K562 (cell line): Measurements from ENCODE around the gene PID1. TPM values are rescaled to one million over a fixed set of nuclear protein-coding genes. Genes with fewer than 3 reads are reported as not detected.

Experiments
- ATAC-seq: fragments of 200-7000 bp; cut with Tn5 transposase; 3 replicates; pipeline ENCODE4 v1.9.1; 2020; ENCODE audit warnings: moderate library complexity
- BruUV-seq: library from RNA; stranded (reverse); fragments of 400-500 nt; replicated peaks from 2 replicates; lab custom pipeline; 2021; lab: Mats Ljungman, UMichigan
- CTCF ChIA-PET: fragments of 300-600 bp; formaldehyde crosslinking; extraction: SDS; loops from one replicate; lab custom pipeline; 2021; ENCODE audit warnings: low intra/inter-chr PET ratio; lab: Yijun Ruan, JAX
- POLR2A ChIA-PET: fragments of 300-600, 350-650 bp; sonication (Branson Sonifier 250); formaldehyde crosslinking; extraction: SDS; loops from one replicate; lab custom pipeline; 2021; ENCODE audit warnings: antibody characterized with exemption, inconsistent platforms; lab: Yijun Ruan, JAX
- DNase-seq, 4 experiments: peaks; one replicate each; pipeline versions ENCODE4 v3.0.0 to v3.0.0-alpha.2; 2011 to 2018; ENCODE audit warnings: low spot score in 3 of 4, mixed read lengths in 3 of 4; ENCODE audit errors: extremely low read depth in 1 of 4
- FAIRE-seq: peaks from 2 replicates; lab custom pipeline; 2011; peaks lifted over from hg19 to GRCh38; lab: Jason Lieb, UNC
- H2AFZ ChIP-seq: 2 replicates; pipeline ENCODE4 v1.6.0; 2011; ENCODE audit warnings: low read depth, low read length, control low read depth, inconsistent platforms
- H3K27ac ChIP-seq: fragments of 200-600 bp; 3 replicates; pipeline ENCODE4 v1.8.0; 2011; ENCODE audit warnings: low read depth, mild to moderate bottlenecking, control low read depth, inconsistent platforms, low read length, moderate library complexity, mixed read lengths; ENCODE audit errors: extremely low read depth
- H3K27me3 ChIP-seq, 2 experiments: fragments of 300-600 bp in 1 of 2; 2 replicates in 1 of 2; 3 replicates in 1 of 2; pipeline versions ENCODE4 v1.6.0 to v1.8.0; 2011; ENCODE audit warnings: inconsistent platforms in 2 of 2, low read length in 2 of 2, mild to moderate bottlenecking in 1 of 2, mixed read lengths in 1 of 2, moderate library complexity in 1 of 2; ENCODE audit not compliant: control insufficient read depth in 2 of 2, insufficient read depth in 2 of 2
- H3K36me3 ChIP-seq: fragments of 300-600 bp; 3 replicates; pipeline ENCODE4 v1.8.0; 2011; ENCODE audit warnings: mild to moderate bottlenecking, low read length, inconsistent platforms; ENCODE audit not compliant: control insufficient read depth, insufficient read depth
- H3K4me1 ChIP-seq, 2 experiments: fragments of 200-600 bp in 1 of 2; replicated peaks in 1 of 2; 2 replicates in 1 of 2; 3 replicates in 1 of 2; pipeline versions ENCODE4 v1.5.1 to v1.8.0; 2011; ENCODE audit warnings: inconsistent platforms in 2 of 2, low read length in 2 of 2, mild to moderate bottlenecking in 1 of 2, mixed read lengths in 1 of 2, moderate library complexity in 1 of 2; ENCODE audit not compliant: control insufficient read depth in 2 of 2, insufficient read depth in 2 of 2
- H3K4me2 ChIP-seq: 2 replicates; pipeline ENCODE4 v1.6.1; 2011; ENCODE audit warnings: low read length, control low read depth, inconsistent platforms, mixed read lengths; ENCODE audit not compliant: insufficient read depth
- H3K4me3 ChIP-seq: fragments of 200-600 bp; sonication (generic), shearing (Covaris generic); 2 replicates; pipeline ENCODE4 v1.5.1; 2016; ENCODE audit warnings: control low read depth, inconsistent platforms
- H3K79me2 ChIP-seq: fragments of 200-600 bp; 3 replicates; pipeline ENCODE4 v1.8.0; 2011; ENCODE audit warnings: low read length, inconsistent platforms; ENCODE audit not compliant: control insufficient read depth, insufficient read depth
- H3K9ac ChIP-seq, 2 experiments: 2 replicates each; pipeline versions ENCODE4 v1.6.0 to v1.6.1; 2011; ENCODE audit warnings: low read depth in 2 of 2, low read length in 2 of 2, control low read depth in 1 of 2, inconsistent platforms in 1 of 2, mild to moderate bottlenecking in 1 of 2, mixed read lengths in 1 of 2; ENCODE audit not compliant: insufficient read depth in 1 of 2
- H3K9me1 ChIP-seq: one replicate; pipeline ENCODE4 v1.6.0; 2011; ENCODE audit warnings: inconsistent platforms, mild to moderate bottlenecking, low read length, moderate library complexity; ENCODE audit not compliant: control insufficient read depth, insufficient read depth
- H3K9me3 ChIP-seq: replicated peaks from 2 replicates; pipeline ENCODE4 v1.5.1; 2011; ENCODE audit warnings: low read depth, low read length, inconsistent platforms; ENCODE audit not compliant: control insufficient read depth, insufficient read depth
- H4K20me1 ChIP-seq: replicated peaks from 2 replicates; pipeline ENCODE4 v1.6.1; 2011; ENCODE audit warnings: low read length, inconsistent platforms, mixed read lengths; ENCODE audit not compliant: control insufficient read depth, insufficient read depth
- SIN3A ChIP-seq, 2 experiments: fragments of 150-350 bp in 1 of 2; IDR thresholded peaks; 2 replicates each; pipeline ENCODE4 v1.6.1; 2011 to 2016; ENCODE audit warnings: borderline replicate concordance in 2 of 2, low read depth in 2 of 2, low read length in 2 of 2, mild to moderate bottlenecking in 2 of 2, moderate library complexity in 2 of 2; ENCODE audit not compliant: control insufficient read depth in 1 of 2
- SNAPC5 ChIP-seq: fragments of 250-450 bp; sonication (Bioruptor Pico); IDR thresholded peaks from 2 replicates; pipeline ENCODE4 v1.8.0; 2021; ENCODE audit warnings: moderate library complexity, mild to moderate bottlenecking, inconsistent platforms
- STAT5A ChIP-seq: IDR thresholded peaks from 2 replicates; pipeline ENCODE4 v1.6.1; 2012; ENCODE audit warnings: low read length, inconsistent platforms, borderline replicate concordance
- ZNF134 ChIP-seq: fragments of 250-450 bp; sonication (Bioruptor Pico); conservative IDR thresholded peaks from 2 replicates; pipeline ENCODE4 v1.4.0; 2020
- ZNF146 ChIP-seq: IDR thresholded peaks from one replicate; pipeline ENCODE4 v1.6.1; 2018; ENCODE audit warnings: missing compliant biosample characterization; ENCODE audit not compliant: unreplicated experiment
- ZNF197 ChIP-seq: fragments of 200-800 bp; sonication (Bioruptor generic); IDR thresholded peaks from 2 replicates; pipeline ENCODE4 v1.6.1; 2016; ENCODE audit warnings: low read depth, missing genetic modification characterization, missing compliant biosample characterization
- ZNF780A ChIP-seq: fragments of 250-450 bp; sonication (Bioruptor Pico); IDR thresholded peaks from 2 replicates; pipeline ENCODE4 v1.5.0; 2021; ENCODE audit warnings: mild to moderate bottlenecking
- ZSCAN32 ChIP-seq: fragments of 450-650 bp; formaldehyde crosslinking; IDR thresholded peaks from 2 replicates; pipeline ENCODE4 v1.4.0; 2020; ENCODE audit warnings: mild to moderate bottlenecking, moderate library complexity
- WGBS: fragments of 100-300 bp; shearing (Covaris generic); methylation state at CpG from one replicate; pipeline ENCODE4 v1.1.6; 2016; ENCODE audit warnings: low coverage, mixed read lengths; ENCODE audit not compliant: insufficient coverage; ENCODE audit errors: missing lambda C conversion rate; 5-methylcytosine and 5-hydroxymethylcytosine counted together
- in situ Hi-C: fragments of 300-500 bp; cut with MboI; formaldehyde crosslinking; loops from 4 replicates; pipeline ENCODE4 v1.15.0; 2018; ENCODE audit warnings: inconsistent platforms, mixed read lengths
- intact Hi-C: fragments of 100-400 bp; cut with micrococcal nuclease; formaldehyde crosslinking; loops from 2 replicates; pipeline ENCODE4 v1.14.2; 2022
- polyA plus RNA-seq, 8 experiments: library from polyadenylated mRNA; depleted of rRNA in 4 of 8; stranded (reverse) in 5 of 8; unstranded in 3 of 8; fragments of >200 nt; fragmentation: Nextera tagmentation in 2 of 8; fragmentation: Illumina TruSeq in 1 of 8; extraction: Ambion mirVana in 2 of 8; extraction: Trizol in 1 of 8; gene quantifications; 2 replicates each; pipeline versions ENCODE4 v1.2.1 to v1.2.3, GENCODE V29; 2011 to 2014; ENCODE audit warnings: inconsistent platforms in 1 of 8, missing spikeins in 1 of 8
- total RNA-seq, 7 experiments: library from RNA; depleted of rRNA in 6 of 7; stranded (reverse); fragments of >200 nt in 6 of 7; fragmentation: Illumina TruSeq in 2 of 7; extraction: Trizol in 2 of 7; gene quantifications; 2 replicates each; pipeline versions ENCODE4 v1.2.1 to v1.2.3, GENCODE V29; 2011 to 2021; ENCODE audit warnings: low replicate concordance in 1 of 7

PID1 gene
- total and polyA plus RNA-seq, 9 of the 15 experiments (the other 6 are each of a cell fraction or from before 2014, with no cell fraction given), result not detected

- H2AFZ ChIP-seq, result no peak overlapping the region
- 10% methylated on average over 1 of the region's 1 CpG for WGBS
- H3K9me1 ChIP-seq, result no peaks in the 10 kb centered on the region
- H3K36me3 ChIP-seq, result no peaks in the 10 kb centered on the region
- H3K27ac ChIP-seq, result no peak overlapping the region
- FAIRE-seq, result no peak
- no peak for ATAC-seq
- in situ Hi-C loops (no loop called here), intact Hi-C loops (no loop called here)
- TF ChIP-seq ZNF197 (CRISPR knock-in tag) (no peak), ZNF134 (CRISPR knock-in tag) (no peak), STAT5A (no peak), ZNF780A (CRISPR knock-in tag) (no peak), SIN3A (IDR thresholded peaks at IDR 0.05; ENCODE audit: borderline replicate concordance in 2 of 2, control insufficient read depth in 1 of 2, low read depth in 2 of 2, low read length in 2 of 2) (no peak), SNAPC5 (CRISPR knock-in tag) (no peak), ZSCAN32 (CRISPR knock-in tag) (no peak), ZNF146 (CRISPR knock-in tag) (no peak)
- H3K4me1 ChIP-seq, result no peaks in the 10 kb centered on the region
- BruUV-seq, result no TSS peak
- H3K4me3 ChIP-seq, result no peak overlapping the region
- H3K4me2 ChIP-seq, result no peak overlapping the region
- H3K9me3 ChIP-seq, result no peaks in the 10 kb centered on the region
- H3K79me2 ChIP-seq, result no peaks in the 10 kb centered on the region
- no peaks in the 10 kb centered on the region for H3K27me3 ChIP-seq
- H3K9ac ChIP-seq, result no peak overlapping the region
- DNase-seq, result no peak
- H4K20me1 ChIP-seq, result no peaks in the 10 kb centered on the region
- ChIA-PET CTCF (no interaction called here), POLR2A (no interaction called here)
Observed at GRCh38 chr2:229202646-229203045, 68.4 kb downstream of the PID1 start.
